A549 treated with AZD2906 at 1 μM for 4 hours (cell line): ENCODE measurements around the gene ZPLD1. TPM values are rescaled to one million over a fixed set of nuclear protein-coding genes. Genes with fewer than 3 reads are reported as not detected.

Source experiments
- total RNA-seq: library from RNA; stranded (reverse); fragments of 200-300 nt; extraction: Qiagen RNA extraction; gene quantifications from 5 replicates; pipeline ENCODE4 v1.2.3, GENCODE V29; 2022

ZPLD1 gene
- total RNA-seq = 0.02 to 0.06 TPM (median 0.03 TPM) in 4 of 5 replicates, not detected in the other

GRCh38 chr3:102434715-102435114 is at the start of gene ZPLD1:
TSS of gene ZPLD1 (plus strand) at chr3:102435015. CDS start at chr3:102438488, 3,473 bp downstream.

